ENCODE measurements around the gene LSM14B.

LSM14B gene

DNA sequence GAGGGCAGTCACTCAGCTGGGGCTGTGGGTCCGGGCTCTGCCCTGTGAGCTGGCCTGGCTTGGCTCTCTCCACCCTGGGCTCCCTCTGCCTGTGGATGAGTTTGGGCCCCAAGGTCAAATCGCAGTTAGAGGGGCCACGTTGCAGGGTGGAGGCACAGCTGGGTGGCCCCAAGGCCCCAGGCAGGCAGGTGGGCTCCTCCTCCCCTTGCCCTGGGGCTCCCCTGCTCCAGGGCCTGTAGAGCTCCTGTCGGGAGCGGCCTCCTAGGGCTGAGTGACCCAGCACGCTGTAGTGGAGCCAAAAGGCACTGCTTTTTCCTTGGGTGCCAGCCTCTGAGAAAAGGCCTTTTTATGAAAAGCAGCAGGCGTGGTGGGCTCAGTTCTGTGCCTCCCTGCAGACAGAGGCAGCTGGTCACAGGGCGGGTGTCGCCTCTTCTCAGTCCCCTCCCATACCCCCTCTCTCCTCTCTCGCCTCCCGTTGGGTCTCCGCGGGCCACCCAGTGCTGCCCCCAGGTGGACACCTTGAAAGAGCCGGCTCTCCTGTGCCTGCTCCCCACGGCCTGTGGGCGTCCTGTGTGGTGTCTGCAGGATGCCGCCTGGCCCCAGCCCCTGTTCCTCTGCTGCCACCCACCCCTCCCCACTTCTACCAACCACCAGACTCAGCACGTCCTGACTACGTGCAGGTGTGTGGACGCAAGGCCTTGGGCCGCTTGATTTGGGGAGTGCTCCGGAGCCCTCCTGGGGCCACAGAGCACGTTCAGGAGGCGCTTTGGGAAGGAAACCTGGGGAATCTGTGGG lies 34.5 kb downstream of the LSM14B start:
- H3K4me3 ChIP-seq (ENCODE audit: low read depth, low read length): no peak overlapping the region
- TF ChIP-seq, protein P1, sequence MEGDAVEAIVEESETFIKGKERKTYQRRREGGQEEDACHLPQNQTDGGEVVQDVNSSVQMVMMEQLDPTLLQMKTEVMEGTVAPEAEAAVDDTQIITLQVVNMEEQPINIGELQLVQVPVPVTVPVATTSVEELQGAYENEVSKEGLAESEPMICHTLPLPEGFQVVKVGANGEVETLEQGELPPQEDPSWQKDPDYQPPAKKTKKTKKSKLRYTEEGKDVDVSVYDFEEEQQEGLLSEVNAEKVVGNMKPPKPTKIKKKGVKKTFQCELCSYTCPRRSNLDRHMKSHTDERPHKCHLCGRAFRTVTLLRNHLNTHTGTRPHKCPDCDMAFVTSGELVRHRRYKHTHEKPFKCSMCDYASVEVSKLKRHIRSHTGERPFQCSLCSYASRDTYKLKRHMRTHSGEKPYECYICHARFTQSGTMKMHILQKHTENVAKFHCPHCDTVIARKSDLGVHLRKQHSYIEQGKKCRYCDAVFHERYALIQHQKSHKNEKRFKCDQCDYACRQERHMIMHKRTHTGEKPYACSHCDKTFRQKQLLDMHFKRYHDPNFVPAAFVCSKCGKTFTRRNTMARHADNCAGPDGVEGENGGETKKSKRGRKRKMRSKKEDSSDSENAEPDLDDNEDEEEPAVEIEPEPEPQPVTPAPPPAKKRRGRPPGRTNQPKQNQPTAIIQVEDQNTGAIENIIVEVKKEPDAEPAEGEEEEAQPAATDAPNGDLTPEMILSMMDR (IDR thresholded peaks at IDR 0.05; ENCODE audit: low read depth, low read length): peak; percentile 69

DNA sequence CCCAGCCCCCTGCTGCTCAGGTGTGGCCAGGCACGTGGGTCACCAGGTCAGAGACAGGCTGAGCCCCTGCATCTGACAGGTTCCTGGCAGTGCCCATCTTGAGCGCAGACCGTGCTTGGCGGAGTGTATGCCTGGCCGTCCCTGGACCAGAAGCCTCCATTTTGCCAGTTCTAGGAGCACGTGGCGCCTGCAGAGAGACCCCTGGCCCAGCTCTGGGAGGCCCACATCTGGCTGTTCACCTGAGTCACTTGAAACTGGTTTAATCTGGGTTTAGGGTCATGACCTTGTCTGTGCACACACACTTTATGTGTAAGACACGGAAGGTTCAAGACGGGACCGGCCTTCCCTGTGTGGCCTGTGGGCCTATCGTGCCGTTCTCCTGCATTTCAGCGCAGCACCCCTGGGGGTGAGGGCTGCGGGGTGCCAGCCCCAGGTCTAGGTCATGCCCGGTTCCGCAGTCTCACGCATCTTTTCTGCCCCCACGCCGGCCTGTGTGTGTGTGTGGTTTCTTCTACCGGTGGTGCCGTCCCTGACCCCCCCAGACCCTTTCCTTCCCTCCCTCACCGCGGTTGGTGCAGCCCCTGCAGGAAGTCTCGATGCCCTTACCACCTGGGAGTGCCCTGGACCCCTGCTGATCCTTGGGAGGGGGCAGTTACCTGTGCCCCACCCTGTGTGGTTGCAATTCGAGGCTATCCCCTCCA lies 35.3 kb downstream of the LSM14B start:
- TF ChIP-seq, protein P1 (IDR thresholded peaks at IDR 0.05; ENCODE audit: low read depth, low read length): no peak
- H3K4me3 ChIP-seq (ENCODE audit: low read depth, low read length): no peak overlapping the region

DNA sequence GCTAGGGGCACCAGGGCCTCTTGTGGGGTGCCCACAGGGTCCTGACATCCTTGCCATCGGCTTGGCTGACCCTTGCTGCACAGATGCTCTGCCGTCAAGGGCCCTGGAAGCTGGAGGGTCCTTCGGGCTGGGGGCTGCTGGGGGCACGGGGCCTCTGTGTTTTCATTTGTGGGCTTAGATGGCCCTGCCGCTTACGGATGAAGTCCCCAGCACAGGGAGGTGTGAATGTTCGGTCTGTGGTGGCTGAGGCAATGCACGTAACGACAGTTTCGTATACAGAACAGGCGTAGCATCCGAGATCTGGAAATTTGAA lies 35.8 kb downstream of the LSM14B start:
- H3K4me3 ChIP-seq (ENCODE audit: low read depth, low read length): no peak overlapping the region
- TF ChIP-seq, protein P1 (IDR thresholded peaks at IDR 0.05; ENCODE audit: low read depth, low read length): no peak

- TF ChIP-seq, protein P1 (IDR thresholded peaks at IDR 0.05; ENCODE audit: low read depth, low read length): no peak
- H3K4me3 ChIP-seq (ENCODE audit: low read depth, low read length): no peak overlapping the region
Measured at GRCh38 chr20:62158541-62158940, 36.3 kb downstream of the LSM14B start.

GRCh38 chr20:62159052-62159451 lies 36.8 kb downstream of the LSM14B start:
- TF ChIP-seq, protein P1 (IDR thresholded peaks at IDR 0.05; ENCODE audit: low read depth, low read length): no peak

DNA sequence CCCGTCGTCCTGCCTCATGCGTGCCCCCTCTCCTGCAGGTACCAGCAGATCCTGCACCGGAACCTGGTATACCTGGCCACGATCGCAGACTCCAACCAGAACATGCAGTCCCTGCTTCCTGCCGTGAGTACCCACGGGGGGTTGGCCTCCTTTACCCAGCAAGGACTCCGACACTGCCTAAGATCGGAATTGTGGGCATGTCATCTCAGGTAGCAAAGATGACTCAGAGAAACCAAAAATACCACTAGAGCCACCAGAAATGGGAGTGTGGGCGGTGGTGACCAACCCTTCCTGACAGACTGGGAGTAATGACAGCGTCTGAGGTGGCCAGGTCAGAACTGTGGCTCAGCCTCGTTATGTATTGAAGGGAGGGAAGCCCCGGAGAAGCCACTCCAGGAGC lies 37.6 kb downstream of the LSM14B start:
- H3K4me3 ChIP-seq (ENCODE audit: low read depth, low read length): no peak overlapping the region
- TF ChIP-seq, protein P1 (IDR thresholded peaks at IDR 0.05; ENCODE audit: low read depth, low read length): no peak

More at GRCh38 chr20:62159052-62159451, 36.8 kb downstream of the LSM14B start:
- H3K4me3 ChIP-seq (ENCODE audit: low read depth, low read length): no peak overlapping the region

GRCh38 chr20:62160253-62160652 lies 38.0 kb downstream of the LSM14B start:
- TF ChIP-seq, protein P1 (IDR thresholded peaks at IDR 0.05; ENCODE audit: low read depth, low read length): no peak
- H3K4me3 ChIP-seq (ENCODE audit: low read depth, low read length): no peak overlapping the region
